ENCODE results near the gene TRPM5.

Gene TRPM5

DNA sequence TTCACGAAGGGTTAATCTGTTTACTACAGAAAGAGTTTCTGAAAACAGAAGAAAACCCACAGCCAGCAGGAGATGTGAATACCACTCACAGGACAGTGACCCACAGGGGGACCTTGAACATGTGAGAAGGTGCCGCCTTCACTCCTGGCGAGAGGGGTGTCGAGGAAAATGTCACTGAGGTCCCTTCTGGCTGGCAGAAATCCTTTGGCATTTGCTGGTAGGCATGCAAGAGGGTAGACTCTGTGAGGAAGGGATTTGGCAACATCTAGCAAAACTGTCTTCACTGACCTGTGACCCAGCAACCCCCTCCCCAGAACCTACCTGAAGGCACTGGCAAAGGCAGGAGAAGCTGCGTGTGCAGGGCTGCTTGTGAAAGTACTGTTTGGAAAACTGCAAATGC lies 9.1 kb upstream of the TRPM5 start:
- H3K36me3 Mint-ChIP-seq (ENCODE audit: insufficient read depth): peaks cover 4% of the 10 kb centered on the region

GRCh38 chr11:2452321-2453012 lies 8.2 kb upstream of the TRPM5 start:
- no peak for ATAC-seq (replicated peaks)
- Mint-ChIP-seq H3K27me3 (peaks cover 5 to 11% of the 10 kb centered on the region in 2 donors), H3K27ac (no peak overlapping the region), H3K4me3 (no peak overlapping the region), H3K36me3 (ENCODE audit: insufficient read depth) (peaks cover 4% of the 10 kb centered on the region), H3K9me3 (no peaks in the 10 kb centered on the region), H3K4me1 (ENCODE audit: low read depth in 2 of 2) (peaks cover 0 to 1% of the 10 kb centered on the region in 2 donors)
- DNase-seq: no peak

More for the DNA sequence above, 9.1 kb upstream of the TRPM5 start:
- ATAC-seq (replicated peaks) (no peak), DNase-seq (no peak)
- H3K9me3 Mint-ChIP-seq: no peaks in the 10 kb centered on the region
- H3K4me3 Mint-ChIP-seq: no peak overlapping the region
- H3K4me1 Mint-ChIP-seq (ENCODE audit: low read depth in 2 of 2): no peaks in the 10 kb centered on the region
- peaks cover 5 to 6% of the 10 kb centered on the region in 2 donors for H3K27me3 Mint-ChIP-seq
- no peak overlapping the region for H3K27ac Mint-ChIP-seq

DNA sequence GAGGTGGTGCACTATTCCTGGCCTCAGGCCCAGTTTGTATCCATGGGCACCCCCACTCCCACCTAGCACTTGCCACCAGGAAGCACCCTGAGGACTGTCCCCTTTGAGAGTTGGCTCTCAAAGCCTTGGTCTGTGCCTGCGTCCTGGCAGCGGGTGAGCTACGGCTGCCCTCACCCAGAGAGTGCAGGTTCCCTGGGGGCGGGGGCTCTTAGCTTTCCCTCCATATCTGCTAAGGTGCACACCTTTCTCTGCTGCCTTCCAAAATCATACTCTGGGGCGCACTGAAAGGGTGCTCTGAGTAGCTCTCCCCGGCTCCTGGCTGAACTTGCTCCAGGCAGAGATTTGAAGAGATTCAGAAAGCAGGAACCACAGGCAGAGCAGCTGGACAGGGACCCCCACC lies 7.6 kb upstream of the TRPM5 start:
- ATAC-seq (replicated peaks) (no peak), DNase-seq (no peak)
- no peak overlapping the region for H3K4me3 Mint-ChIP-seq
- H3K4me1 Mint-ChIP-seq (ENCODE audit: low read depth in 2 of 2): peaks cover 3 to 7% of the 10 kb centered on the region in 2 donors
- H3K27ac Mint-ChIP-seq: no peak overlapping the region
- H3K27me3 Mint-ChIP-seq: peaks cover 5 to 17% of the 10 kb centered on the region in 2 donors
- no peaks in the 10 kb centered on the region for H3K9me3 Mint-ChIP-seq
- H3K36me3 Mint-ChIP-seq (ENCODE audit: insufficient read depth): peaks cover 4% of the 10 kb centered on the region

DNA sequence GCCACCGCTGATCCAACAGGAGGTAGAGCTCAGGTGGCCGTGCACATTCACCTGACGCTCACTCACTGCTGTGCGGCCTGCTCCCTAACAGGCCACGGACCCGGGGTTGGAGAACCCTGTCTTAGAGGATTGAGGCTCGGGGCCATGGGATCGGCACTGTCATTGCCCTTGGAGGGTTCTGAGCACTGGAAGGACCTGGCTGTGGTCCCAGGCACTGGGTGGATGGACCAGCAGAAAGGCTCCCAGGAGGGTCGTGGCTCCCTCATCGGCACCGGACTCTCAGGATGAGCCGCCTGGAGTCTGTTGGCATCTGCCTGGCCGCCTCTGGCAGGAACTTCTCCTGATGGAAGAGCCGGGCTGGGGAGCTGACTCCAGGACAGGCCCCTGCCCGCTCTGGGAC lies 7.0 kb upstream of the TRPM5 start:
- Mint-ChIP-seq H3K27me3 (peaks cover 5 to 18% of the 10 kb centered on the region in 2 donors), H3K4me3 (no peak overlapping the region), H3K4me1 (ENCODE audit: low read depth in 2 of 2) (peaks cover 5 to 8% of the 10 kb centered on the region in 2 donors), H3K27ac (no peak overlapping the region), H3K36me3 (ENCODE audit: insufficient read depth) (peaks cover 4% of the 10 kb centered on the region), H3K9me3 (no peaks in the 10 kb centered on the region)
- ATAC-seq (replicated peaks) (no peak), DNase-seq (no peak)

DNA sequence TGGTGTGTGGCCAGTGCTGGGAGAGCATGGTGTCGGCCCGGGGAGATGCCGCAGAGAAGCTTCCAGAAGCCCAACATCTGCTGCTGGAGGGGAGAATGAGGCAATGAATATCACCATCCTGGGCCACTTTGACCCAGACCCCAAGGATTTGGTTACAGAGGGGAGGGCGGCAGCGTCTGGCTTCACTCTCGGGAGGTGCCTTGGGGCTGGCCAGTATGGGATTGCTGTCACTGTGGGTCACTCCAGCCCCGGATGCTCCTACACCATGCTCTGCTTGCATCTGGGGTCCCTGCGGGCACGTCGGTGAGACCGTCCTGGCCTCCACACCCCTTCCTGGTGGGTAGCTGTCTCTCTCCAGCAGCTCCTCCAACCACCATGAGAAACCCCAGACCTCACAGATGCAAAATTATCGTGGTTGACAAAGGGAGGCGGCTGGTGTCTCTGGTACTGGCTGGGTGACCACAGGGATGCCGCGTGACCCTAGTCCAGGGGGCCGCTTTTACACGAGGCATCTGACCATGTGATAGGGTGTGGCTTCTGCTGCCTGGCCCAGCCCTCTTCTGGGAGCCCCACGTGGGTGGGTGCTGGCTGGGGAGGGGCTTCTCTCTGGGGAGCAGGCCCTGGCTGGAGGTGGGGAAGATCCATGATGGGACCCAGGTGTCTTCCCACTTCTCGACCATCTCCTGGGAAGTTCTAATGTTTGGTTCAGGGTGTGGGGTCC lies 6.2 kb upstream of the TRPM5 start:
- H3K27me3 Mint-ChIP-seq: peaks cover 5 to 26% of the 10 kb centered on the region in 2 donors
- DNase-seq (no peak), ATAC-seq (replicated peaks) (no peak)
- H3K4me3 Mint-ChIP-seq: no peak overlapping the region
- H3K9me3 Mint-ChIP-seq: no peaks in the 10 kb centered on the region
- H3K4me1 Mint-ChIP-seq (ENCODE audit: low read depth in 2 of 2): peaks cover 6 to 15% of the 10 kb centered on the region in 2 donors
- peaks cover 4% of the 10 kb centered on the region for H3K36me3 Mint-ChIP-seq (ENCODE audit: insufficient read depth)
- H3K27ac Mint-ChIP-seq: no peak overlapping the region

DNA sequence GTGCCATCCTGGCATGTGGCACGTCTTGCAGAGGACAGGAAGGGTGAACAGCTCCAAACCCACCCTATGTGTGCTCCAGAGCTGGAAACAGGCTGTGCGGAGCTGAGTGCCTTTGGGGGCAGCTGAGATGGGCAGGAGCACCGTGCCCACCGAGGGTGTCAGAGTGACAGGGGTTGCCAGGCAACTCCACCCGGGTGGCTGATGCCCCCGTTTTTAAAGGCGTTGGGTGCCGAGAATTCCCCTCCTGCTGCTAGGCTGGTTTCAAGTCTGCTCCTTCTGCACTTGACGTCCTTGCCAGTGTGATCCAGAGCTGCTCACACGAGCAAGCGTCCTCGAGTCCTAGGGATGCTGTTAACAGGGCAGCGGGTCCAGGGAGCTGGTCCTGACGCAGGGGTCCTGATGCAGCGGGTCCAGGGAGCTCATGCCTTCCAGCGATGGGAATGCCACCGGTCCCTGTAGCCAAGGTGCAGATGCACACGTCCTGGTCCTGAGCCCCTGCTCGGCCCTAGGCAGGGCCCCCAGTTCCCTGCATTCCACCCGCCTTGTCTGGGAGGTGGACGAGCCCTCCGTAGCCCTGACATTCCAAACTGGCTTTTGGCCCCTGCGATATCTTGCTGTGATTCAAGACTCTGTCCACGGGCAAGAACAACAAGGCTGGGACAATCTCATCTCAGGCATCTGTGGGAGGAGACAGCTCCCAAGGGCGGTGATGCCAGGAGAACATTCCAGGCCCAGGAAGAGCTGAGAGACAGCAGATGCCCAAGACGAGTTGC lies 5.4 kb upstream of the TRPM5 start:
- Mint-ChIP-seq H3K4me3 (no peak overlapping the region), H3K27me3 (peaks cover 5 to 29% of the 10 kb centered on the region in 2 donors), H3K27ac (no peak overlapping the region), H3K36me3 (ENCODE audit: insufficient read depth) (peaks cover 7% of the 10 kb centered on the region), H3K4me1 (ENCODE audit: low read depth in 2 of 2) (peaks cover 9 to 19% of the 10 kb centered on the region in 2 donors), H3K9me3 (no peaks in the 10 kb centered on the region)
- DNase-seq (no peak), ATAC-seq (replicated peaks) (no peak)

GRCh38 chr11:2448661-2449547 lies 4.6 kb upstream of the TRPM5 start:
- ATAC-seq (replicated peaks) (no peak), DNase-seq (no peak)
- Mint-ChIP-seq H3K9me3 (no peaks in the 10 kb centered on the region), H3K27ac (no peak overlapping the region), H3K27me3 (peaks cover 5 to 29% of the 10 kb centered on the region in 2 donors), H3K4me3 (no peak overlapping the region), H3K36me3 (ENCODE audit: insufficient read depth) (peaks cover 7% of the 10 kb centered on the region), H3K4me1 (ENCODE audit: low read depth in 2 of 2) (peaks cover 9 to 19% of the 10 kb centered on the region in 2 donors)

- Mint-ChIP-seq H3K9me3 (no peaks in the 10 kb centered on the region), H3K4me3 (peak overlapping the region; percentile 56 to 91), H3K4me1 (ENCODE audit: low read depth in 2 of 2) (peaks cover 14 to 23% of the 10 kb centered on the region in 2 donors), H3K27ac (no peak overlapping the region), H3K36me3 (ENCODE audit: insufficient read depth) (peaks cover 3% of the 10 kb centered on the region), H3K27me3 (peaks cover 5 to 29% of the 10 kb centered on the region in 2 donors)
- no peak for DNase-seq
- ATAC-seq (replicated peaks): no peak
Measured at GRCh38 chr11:2447951-2448650, 3.8 kb upstream of the TRPM5 start.

DNA sequence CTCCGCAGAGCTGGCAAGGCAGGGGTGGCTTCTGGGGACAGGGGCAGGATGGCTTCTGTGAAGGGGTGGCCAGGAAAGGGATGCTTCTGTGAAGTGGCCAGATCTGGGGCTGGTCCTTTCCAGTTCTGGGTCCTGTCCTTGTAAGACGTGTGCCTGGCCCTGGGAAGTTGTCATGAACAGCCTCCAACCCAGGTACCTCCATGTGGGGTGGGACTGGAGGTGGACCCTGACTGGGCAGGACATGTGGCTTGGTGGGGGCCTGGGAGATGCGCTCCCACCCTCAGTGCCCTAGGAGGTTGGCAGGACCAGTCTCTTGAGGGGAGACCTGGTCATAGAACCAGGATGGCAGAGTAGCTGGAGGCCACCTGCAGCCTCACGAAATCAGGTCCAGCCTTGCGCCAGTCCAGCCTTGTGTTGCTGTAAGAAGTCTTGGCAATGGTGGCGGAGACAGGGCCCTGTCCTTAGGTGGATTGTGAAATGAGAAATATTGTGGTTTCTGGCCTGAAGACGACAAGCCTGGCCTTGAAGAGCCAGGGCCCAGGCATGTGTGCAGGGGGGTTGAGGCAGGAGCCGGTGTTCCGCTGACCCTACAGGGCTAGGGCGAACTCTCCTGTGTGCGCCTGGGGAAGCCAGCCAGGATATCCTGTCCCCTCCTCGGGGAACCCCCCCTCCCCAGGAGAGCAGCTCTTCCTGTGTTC lies 3.1 kb upstream of the TRPM5 start:
- Mint-ChIP-seq H3K4me1 (ENCODE audit: low read depth in 2 of 2) (peaks cover 21 to 27% of the 10 kb centered on the region in 2 donors), H3K27ac (peak overlapping the region in 1 of 2 donors; percentile 32), H3K4me3 (peak overlapping the region; percentile 56 to 91), H3K27me3 (peaks cover 5 to 29% of the 10 kb centered on the region in 2 donors), H3K36me3 (ENCODE audit: insufficient read depth) (peaks cover 3% of the 10 kb centered on the region), H3K9me3 (no peaks in the 10 kb centered on the region)
- DNase-seq: no peak
- no peak for ATAC-seq (replicated peaks)

GRCh38 chr11:2446590-2447252 lies 2.4 kb upstream of the TRPM5 start:
- Mint-ChIP-seq H3K27me3 (peaks cover 5 to 29% of the 10 kb centered on the region in 2 donors), H3K4me1 (ENCODE audit: low read depth in 2 of 2) (peaks cover 22 to 27% of the 10 kb centered on the region in 2 donors), H3K27ac (peak overlapping the region in 1 of 2 donors; percentile 32), H3K9me3 (no peaks in the 10 kb centered on the region), H3K4me3 (peak overlapping the region; percentile 56 to 91), H3K36me3 (ENCODE audit: insufficient read depth) (peaks cover 3% of the 10 kb centered on the region)
- DNase-seq (no peak), ATAC-seq (replicated peaks) (no peak)

GRCh38 chr11:2445746-2446551 lies 1.6 kb upstream of the TRPM5 start:
- no peak for DNase-seq
- Mint-ChIP-seq H3K4me1 (ENCODE audit: low read depth in 2 of 2) (peaks cover 22 to 27% of the 10 kb centered on the region in 2 donors), H3K27ac (peak overlapping the region in 1 of 2 donors; percentile 59), H3K36me3 (ENCODE audit: insufficient read depth) (peaks cover 3% of the 10 kb centered on the region), H3K9me3 (no peaks in the 10 kb centered on the region), H3K27me3 (peaks cover 5 to 29% of the 10 kb centered on the region in 2 donors), H3K4me3 (peak overlapping the region; percentile 83 to 91)
- no peak for ATAC-seq (replicated peaks)

Data from effector memory CD8-positive, alpha-beta T cell (primary cell).